ENCODE data around the gene HAUS8. TPM values are rescaled to one million over a fixed set of nuclear protein-coding genes. Genes with fewer than 3 reads are reported as not detected.

HAUS8 gene
- total RNA-seq, 1 donor from 2014 or later, result 9.1 TPM

DNA sequence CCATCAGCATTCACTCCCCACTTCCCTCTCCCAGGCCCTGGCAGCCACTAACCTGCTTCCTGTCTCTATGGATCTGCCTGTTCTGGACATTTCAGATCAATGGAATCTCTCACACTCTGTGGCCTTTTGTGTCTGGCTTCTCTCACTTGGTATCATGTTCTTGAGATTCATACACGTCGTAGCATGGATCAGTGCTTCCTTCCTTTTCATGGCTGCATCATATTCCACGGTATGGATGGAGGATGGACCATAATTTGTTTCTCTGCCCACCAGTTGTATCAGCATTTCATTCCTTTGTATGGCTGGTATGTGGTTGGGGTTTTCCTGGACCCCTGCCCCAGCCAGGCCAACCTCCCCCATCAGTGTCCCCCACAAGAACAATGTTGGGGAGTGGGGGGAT is 36.5 kb upstream of the HAUS8 start:
- intact Hi-C loops (cut with DNase I), result no loop called here
- TF ChIP-seq, protein P1, sequence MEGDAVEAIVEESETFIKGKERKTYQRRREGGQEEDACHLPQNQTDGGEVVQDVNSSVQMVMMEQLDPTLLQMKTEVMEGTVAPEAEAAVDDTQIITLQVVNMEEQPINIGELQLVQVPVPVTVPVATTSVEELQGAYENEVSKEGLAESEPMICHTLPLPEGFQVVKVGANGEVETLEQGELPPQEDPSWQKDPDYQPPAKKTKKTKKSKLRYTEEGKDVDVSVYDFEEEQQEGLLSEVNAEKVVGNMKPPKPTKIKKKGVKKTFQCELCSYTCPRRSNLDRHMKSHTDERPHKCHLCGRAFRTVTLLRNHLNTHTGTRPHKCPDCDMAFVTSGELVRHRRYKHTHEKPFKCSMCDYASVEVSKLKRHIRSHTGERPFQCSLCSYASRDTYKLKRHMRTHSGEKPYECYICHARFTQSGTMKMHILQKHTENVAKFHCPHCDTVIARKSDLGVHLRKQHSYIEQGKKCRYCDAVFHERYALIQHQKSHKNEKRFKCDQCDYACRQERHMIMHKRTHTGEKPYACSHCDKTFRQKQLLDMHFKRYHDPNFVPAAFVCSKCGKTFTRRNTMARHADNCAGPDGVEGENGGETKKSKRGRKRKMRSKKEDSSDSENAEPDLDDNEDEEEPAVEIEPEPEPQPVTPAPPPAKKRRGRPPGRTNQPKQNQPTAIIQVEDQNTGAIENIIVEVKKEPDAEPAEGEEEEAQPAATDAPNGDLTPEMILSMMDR (IDR thresholded peaks at IDR 0.05), result no peak

DNA sequence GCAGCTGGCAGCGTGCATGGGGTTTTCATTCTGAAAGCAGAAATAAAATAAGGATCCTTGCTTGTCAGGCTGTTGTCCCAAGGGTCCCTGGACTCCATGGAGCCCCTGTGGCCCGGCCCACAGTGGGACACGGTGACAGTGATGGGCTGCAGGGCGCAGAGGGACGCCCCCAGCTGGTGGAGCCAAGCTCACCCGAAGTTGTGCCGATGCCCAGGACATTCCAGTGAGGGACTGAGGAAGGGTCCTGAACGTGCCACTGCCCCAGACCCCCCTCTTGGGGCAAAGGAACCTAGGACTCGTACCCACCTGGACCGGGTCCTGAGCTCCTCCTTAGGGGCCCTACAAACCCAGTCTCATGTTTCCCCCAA is 35.3 kb upstream of the HAUS8 start:
- no peak for DNase-seq
- Histone ChIP-seq H3K27ac (peak overlapping the region; percentile 58), H3K9me3 (no peaks in the 10 kb centered on the region), H3K27me3 (ENCODE audit: low read depth) (no peaks in the 10 kb centered on the region), H3K4me1 (peaks cover 64% of the 10 kb centered on the region), H3K36me3 (peaks cover 35% of the 10 kb centered on the region), H3K4me3 (no peak overlapping the region)
- intact Hi-C loops (cut with DNase I), result no loop called here
- ATAC-seq, result no peak
- TF ChIP-seq, protein P1 (IDR thresholded peaks at IDR 0.05), result no peak

More for the DNA sequence above, 36.5 kb upstream of the HAUS8 start:
- no peak overlapping the region for H3K4me3 ChIP-seq
- H3K9me3 ChIP-seq, result no peaks in the 10 kb centered on the region
- no peak for DNase-seq
- no peak for ATAC-seq
- H3K27ac ChIP-seq, result no peak overlapping the region
- H3K36me3 ChIP-seq, result peaks cover 28% of the 10 kb centered on the region
- H3K27me3 ChIP-seq (ENCODE audit: low read depth), result no peaks in the 10 kb centered on the region
- peaks cover 66% of the 10 kb centered on the region for H3K4me1 ChIP-seq

DNA sequence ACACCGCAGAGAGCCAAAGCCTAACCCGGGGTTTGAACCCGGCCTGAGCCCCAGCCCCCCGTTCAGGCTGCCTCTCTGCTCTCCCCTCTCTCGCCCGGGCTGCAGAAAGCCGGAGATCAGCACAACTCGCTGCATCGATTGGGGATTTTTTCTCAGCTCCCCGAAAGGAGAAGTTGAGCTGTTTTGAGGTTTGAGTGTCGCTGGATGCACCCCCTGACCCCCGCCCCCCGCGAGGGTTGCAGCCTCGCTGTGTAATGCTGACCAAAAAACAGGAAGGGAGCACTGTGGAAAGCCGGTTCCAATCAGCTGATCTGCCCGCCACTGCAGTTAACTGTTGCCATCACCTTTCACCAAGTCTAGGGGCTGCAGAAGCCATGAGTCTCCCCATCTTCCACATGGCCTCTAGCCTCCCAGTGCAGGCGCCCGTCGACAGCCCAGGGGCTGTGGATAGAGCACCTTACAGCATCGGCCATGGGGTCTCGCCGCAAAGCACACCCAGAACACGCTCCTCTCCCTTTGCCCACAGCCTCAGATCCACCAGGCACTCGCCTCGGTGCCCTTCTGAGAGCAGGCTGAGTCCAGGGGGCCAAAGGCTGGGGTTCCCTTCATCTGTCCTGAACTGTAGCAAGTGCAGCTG is 34.8 kb upstream of the HAUS8 start:
- Histone ChIP-seq H3K4me1 (peaks cover 69% of the 10 kb centered on the region), H3K36me3 (peaks cover 38% of the 10 kb centered on the region), H3K9me3 (no peaks in the 10 kb centered on the region), H3K27me3 (ENCODE audit: low read depth) (no peaks in the 10 kb centered on the region), H3K27ac (peak overlapping the region; percentile 58), H3K4me3 (peak overlapping the region; percentile 6)
- TF ChIP-seq, protein P1 (IDR thresholded peaks at IDR 0.05), result no peak
- peak; percentile 86 for DNase-seq
- intact Hi-C loops (cut with DNase I), result no loop called here
- ATAC-seq, result peak; percentile 61 to 83

DNA sequence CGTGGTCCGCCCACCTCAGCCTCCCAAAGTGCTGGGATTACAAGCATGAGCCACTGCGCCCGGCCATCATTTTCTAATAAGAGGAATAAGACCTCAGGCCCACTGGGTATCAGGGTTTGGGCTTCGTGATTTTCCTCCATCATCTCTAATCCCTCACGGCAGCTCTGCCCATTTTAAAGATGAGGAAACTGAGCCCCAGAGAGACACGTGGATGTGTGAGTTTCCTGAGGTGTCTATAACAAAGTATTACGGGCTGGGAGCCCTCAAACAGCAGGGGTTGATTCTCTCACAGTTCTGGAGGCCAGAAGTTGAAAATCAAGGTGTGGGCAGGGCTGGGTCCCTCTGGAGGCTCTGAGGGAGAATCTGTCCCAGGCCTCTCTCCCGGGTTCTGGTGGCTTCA is 34.0 kb upstream of the HAUS8 start:
- no peak for DNase-seq
- no peak for ATAC-seq
- Histone ChIP-seq H3K4me3 (peak overlapping the region; percentile 6), H3K36me3 (peaks cover 36% of the 10 kb centered on the region), H3K4me1 (peaks cover 69% of the 10 kb centered on the region), H3K27me3 (ENCODE audit: low read depth) (no peaks in the 10 kb centered on the region), H3K27ac (peak overlapping the region; percentile 49), H3K9me3 (no peaks in the 10 kb centered on the region)
- intact Hi-C loops (cut with DNase I), result no loop called here
- TF ChIP-seq, protein P1 (IDR thresholded peaks at IDR 0.05), result no peak

DNA sequence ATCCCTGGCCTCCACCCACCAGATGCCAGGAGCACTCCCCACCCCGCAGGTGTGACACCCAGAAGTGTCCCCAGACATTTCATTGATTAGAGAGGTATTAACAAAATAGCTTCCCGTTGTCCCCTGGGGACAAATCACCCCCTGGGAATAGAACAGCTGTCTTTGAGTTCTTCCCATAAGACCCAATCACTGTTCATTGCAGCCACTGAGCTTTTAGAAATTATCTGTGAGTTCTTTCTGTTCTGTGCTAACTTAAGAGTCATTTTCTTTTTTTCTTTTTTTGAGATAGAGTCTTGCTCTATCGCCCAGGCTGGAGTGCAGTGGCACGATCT is 33.2 kb upstream of the HAUS8 start:
- intact Hi-C loops (cut with DNase I), result no loop called here
- peak overlapping the region; percentile 43 for H3K27ac ChIP-seq
- no peak overlapping the region for H3K4me3 ChIP-seq
- no peaks in the 10 kb centered on the region for H3K27me3 ChIP-seq (ENCODE audit: low read depth)
- DNase-seq, result no peak
- TF ChIP-seq, protein P1 (IDR thresholded peaks at IDR 0.05), result no peak
- H3K9me3 ChIP-seq, result no peaks in the 10 kb centered on the region
- H3K4me1 ChIP-seq, result peaks cover 69% of the 10 kb centered on the region
- no peak for ATAC-seq
- H3K36me3 ChIP-seq, result peaks cover 39% of the 10 kb centered on the region

All from lower lobe of right lung (tissue), 2 donors.